SKM-1 (cell line): ENCODE results near the gene PTGDR2.

Source experiments
- DNase-seq: peaks from one replicate; lab custom pipeline; 2025; ENCODE audit not compliant: unreplicated experiment; lab: John Stamatoyannopoulos, UW

The PTGDR2 gene

GRCh38 chr11:60858731-60859464, 3.1 kb upstream of the PTGDR2 start:
- DNase-seq, result no peak

- no peak for DNase-seq
Measured at GRCh38 chr11:60858236-60858635, 2.5 kb upstream of the PTGDR2 start.

- no peak for DNase-seq
Measured at GRCh38 chr11:60857378-60858232, 1.9 kb upstream of the PTGDR2 start.

DNA sequence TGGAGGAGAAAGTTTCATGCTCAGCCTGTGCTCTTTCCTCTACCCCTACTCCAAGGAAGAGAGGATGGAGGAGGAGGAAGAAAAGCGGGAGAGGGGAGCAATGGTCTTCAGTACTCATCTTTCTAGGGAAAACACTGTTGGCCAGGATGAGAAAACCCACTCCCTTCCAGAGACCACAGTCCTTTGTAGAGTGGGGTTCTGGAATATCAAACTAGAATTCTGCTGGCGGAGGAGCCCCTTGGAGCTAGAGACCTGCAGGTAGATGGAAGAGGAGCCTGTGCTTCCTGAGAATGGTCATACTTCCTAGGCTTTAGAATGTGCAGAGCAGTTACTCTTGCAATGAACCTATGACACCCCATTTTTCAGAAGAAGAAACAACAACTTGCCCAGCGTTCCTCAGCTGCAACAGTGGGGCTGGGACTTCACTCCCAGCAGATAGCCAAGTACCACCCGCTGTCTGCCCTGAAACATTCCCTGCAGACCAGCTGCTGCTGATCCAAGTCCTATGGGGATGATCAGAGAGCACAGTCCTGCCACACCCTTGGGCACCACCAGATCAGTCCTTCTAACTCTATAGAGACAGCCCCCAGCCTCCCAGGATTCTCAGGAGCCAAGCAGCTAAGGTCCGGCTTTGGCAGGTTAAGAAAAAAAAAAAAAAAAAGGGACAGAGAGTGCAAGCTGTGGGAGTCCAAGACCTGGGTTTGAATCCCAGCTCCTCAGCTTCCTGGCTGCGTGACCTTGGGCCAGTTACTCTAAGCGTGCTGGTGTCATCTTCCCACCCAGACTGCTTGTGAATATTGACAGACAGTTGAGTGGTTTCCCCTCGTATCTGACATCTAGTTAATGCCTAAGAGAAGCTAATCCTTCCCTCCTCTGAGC, 664 bp downstream of the PTGDR2 start:
- DNase-seq, result no peak

DNA sequence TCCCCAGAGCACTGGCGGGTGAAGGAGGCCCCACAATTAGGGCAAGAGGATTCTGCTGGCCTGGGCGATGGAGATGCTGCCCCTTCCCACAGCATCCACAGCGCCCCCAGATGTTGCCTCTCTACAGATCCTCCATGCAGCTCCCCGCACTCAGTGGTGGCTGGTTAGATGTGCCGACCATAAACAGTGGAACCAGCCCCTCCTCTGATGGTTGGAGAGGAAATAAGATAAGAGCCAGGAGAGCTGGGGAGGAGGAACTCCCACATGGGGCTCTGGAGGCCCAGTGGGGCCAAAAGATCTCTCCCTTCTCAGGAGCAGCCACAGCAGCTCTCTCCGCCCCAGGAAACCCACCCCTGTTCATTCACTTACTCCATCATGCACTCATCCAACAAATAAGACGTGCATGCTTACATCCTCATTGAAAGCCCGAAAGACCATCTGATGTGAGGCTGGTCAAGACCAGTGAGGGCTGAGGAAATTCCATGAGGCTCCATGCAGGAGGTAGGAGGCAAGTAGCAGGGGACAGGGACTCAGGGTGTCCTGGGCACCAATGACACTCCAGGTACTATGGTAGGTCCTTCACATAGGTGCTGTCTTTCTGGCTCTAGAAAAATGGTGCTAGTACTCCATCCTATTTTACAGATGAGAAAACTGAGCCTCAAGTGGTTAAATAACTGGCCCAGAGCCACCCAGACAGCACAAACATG, 1.5 kb downstream of the PTGDR2 start:
- DNase-seq, result no peak

DNA sequence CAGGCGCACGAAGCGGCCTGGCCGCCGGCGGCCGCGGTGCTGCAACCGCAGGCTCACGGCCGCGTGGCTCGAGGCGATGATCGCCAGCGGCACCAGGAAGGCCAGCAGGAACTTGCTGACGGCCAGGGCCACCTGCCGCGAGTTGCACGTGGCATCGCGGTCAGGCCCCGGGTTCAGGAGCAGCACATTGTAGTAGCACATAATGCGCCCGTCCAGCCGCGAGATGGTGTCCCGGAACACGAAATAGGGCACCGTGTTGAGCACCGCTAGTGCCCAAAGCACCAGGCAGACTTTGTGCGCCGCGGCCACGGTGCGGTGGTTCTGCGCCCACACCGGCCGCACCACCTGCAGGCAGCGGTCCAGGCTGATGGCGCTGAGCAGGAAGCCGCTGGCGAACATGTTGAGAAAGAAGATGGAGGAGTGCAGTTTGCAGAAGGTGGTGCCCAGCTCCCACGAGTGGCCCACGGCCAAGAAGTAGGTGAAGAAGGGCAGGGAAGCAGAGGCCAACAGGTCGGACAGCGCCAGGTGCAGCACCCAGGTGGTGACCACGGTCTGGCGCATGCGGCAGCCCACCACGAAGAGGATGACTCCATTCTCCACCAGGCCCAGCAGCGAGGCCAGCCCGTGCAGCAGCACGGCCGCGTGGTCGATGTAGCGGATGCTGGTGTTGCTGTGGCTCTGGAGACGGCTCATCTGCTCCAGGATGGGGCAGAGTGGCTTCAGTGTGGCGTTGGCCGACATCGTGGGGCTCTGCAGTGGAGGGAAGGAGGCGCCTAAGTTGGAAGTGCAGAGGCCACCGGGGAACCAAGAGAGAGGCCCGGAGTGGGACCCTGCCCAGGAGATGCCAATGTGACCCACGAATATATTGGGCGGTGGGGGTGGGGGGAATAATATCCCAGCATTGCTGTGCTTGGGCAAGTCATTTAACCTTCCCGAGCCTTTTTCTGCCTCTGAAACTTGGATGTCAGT, 2.5 kb downstream of the PTGDR2 start:
- DNase-seq, result no peak

DNA sequence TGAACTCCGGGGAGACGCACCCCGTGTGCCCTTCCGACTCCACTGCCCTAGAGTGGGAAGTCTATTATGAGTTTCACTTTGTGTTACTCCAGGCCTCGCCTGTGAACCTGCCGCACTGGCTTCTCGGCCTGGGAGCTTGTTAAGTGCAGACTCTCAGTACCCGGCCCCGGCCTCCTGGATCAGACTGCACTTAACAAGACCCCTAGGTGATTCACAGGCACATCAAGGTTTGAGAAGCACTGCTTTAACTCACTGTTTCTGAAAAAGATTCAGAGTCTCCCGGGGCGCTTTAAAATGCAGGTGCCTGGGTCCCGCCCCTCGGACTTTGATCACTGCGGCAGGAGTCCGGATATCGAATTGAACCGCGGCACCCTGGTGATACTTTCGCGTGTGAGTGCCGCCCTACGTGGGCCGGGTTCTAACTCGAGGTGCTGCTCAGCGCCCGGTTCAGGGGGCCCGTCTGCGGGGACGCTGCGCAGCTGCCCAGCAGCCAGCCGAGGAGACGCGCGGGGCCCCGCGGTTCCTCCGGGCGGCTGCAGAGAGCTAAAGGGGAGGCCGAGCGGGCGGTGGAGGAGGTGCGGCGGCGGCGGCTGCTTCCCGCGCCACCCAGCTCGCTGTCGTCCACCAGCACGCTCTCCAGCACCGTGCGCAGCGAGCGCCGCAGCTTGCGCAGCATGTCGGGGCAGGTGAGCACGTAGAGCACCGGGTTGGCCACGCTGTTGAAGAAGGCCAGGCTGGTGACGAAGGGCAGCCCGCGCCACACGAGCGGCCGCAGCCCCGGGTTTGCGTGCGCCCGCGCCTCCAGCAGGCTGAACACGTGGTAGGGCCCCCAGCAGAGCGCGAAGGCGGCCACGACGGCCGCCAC, 3.4 kb downstream of the PTGDR2 start:
- DNase-seq, result no peak

- DNase-seq, result no peak
Measured at GRCh38 chr11:60851327-60852104, 4.2 kb downstream of the PTGDR2 start.

- DNase-seq, result no peak
Measured at GRCh38 chr11:60849641-60850520, 5.9 kb downstream of the PTGDR2 start.

GRCh38 chr11:60848714-60849151, 7.0 kb downstream of the PTGDR2 start:
- DNase-seq, result peak; percentile 44

DNA sequence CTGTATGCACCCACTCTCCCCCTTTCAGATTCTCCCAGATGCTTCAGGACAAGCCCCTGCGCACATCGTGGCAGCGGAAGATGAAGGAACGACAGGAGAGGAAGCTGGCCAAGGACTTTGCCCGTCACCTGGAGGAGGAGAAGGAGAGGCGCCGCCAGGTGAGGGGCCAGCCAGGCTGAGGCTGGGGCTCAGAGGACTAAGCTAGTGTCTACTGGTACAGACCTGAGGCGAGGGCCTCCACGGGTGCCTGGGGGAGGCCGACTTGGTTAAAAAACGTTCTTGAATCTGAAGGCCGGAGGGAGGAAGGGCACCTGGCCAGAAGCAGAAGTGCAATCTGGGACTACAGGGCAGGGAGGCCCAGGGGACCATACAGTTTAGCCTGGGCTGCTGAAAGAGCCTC, 7.9 kb downstream of the PTGDR2 start:
- DNase-seq, result no peak

DNA sequence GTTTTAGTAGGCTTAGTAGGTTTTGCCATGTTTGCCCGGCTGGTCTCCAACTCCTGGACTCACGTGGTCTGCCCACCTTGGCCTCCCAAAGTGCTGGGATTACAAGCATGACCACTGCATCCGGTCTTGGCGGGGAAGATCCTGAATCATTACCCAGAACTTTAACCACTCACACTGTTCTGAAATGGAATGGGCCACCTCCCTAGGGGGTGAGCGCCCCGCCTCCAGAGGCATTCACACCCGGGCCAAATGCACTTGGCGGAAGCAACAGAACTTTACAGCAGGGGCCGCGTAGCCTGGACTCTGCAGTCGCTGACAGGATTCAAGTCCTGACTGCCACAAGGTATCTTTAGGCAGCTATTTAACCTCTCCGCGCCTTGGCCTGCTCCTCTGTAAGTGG, 8.5 kb downstream of the PTGDR2 start:
- no peak for DNase-seq

GRCh38 chr11:60845338-60845737, 10.4 kb downstream of the PTGDR2 start:
- DNase-seq, result no peak

GRCh38 chr11:60844870-60845221, 10.9 kb downstream of the PTGDR2 start:
- DNase-seq, result no peak

GRCh38 chr11:60844045-60844869, 11.5 kb downstream of the PTGDR2 start:
- no peak for DNase-seq
